Vagina (tissue), 2 donors: Measurements from ENCODE around the gene ADD1.

Experiments
- POLR2A ChIP-seq, 2 donors: fragments of 450-650 bp; IDR thresholded peaks; one replicate each; pipeline ENCODE4 v1.6.1; 2017; ENCODE audit warnings: antibody characterized with exemption in 2 of 2, mild to moderate bottlenecking in 2 of 2, moderate library complexity in 2 of 2
- TF ChIP-seq, protein P1 (sequence below), 3 experiments: fragments of 450-650 bp in 2 of 3; fragments of 200-600 bp in 1 of 3; sonication (generic) in 1 of 3; IDR thresholded peaks; one replicate each; pipeline ENCODE4 v1.5.1; 2017 to 2019; ENCODE audit warnings: antibody characterized with exemption in 3 of 3, mild to moderate bottlenecking in 2 of 3, moderate library complexity in 2 of 3

DNA sequence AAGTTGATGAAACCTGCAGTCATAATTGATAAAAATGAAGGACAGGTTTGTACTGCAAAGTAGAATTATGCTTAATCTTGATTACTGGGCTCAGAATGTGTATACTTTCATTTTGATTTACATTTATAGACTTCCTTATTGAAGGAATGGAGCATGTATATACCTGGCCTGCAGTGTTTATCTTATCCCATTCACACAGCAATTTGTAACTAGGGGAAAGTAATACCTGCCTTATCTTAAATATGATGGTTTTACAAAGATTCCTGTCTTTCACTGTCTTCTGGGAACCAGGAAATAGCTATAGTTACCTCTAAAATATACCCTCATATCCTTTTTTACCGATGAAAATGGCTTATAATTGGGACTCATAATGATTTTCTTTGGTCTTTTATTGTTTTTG, 29.7 kb downstream of the ADD1 start:
- TF ChIP-seq, protein P1, sequence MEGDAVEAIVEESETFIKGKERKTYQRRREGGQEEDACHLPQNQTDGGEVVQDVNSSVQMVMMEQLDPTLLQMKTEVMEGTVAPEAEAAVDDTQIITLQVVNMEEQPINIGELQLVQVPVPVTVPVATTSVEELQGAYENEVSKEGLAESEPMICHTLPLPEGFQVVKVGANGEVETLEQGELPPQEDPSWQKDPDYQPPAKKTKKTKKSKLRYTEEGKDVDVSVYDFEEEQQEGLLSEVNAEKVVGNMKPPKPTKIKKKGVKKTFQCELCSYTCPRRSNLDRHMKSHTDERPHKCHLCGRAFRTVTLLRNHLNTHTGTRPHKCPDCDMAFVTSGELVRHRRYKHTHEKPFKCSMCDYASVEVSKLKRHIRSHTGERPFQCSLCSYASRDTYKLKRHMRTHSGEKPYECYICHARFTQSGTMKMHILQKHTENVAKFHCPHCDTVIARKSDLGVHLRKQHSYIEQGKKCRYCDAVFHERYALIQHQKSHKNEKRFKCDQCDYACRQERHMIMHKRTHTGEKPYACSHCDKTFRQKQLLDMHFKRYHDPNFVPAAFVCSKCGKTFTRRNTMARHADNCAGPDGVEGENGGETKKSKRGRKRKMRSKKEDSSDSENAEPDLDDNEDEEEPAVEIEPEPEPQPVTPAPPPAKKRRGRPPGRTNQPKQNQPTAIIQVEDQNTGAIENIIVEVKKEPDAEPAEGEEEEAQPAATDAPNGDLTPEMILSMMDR (IDR thresholded peaks at IDR 0.05), result no peak
- TF ChIP-seq POLR2A (IDR thresholded peaks at IDR 0.05), result no peak
